Ramos (cell line): Measurements from ENCODE around the gene SNAPC2.

Experiments used
- in situ Hi-C: fragments of 300-500 bp; cut with MboI; formaldehyde crosslinking; loops from one replicate; pipeline ENCODE4 v1.14.3; 2022; ENCODE audit warnings: low sequenced_read_pairs; ENCODE audit not compliant: unreplicated experiment

SNAPC2 gene

DNA sequence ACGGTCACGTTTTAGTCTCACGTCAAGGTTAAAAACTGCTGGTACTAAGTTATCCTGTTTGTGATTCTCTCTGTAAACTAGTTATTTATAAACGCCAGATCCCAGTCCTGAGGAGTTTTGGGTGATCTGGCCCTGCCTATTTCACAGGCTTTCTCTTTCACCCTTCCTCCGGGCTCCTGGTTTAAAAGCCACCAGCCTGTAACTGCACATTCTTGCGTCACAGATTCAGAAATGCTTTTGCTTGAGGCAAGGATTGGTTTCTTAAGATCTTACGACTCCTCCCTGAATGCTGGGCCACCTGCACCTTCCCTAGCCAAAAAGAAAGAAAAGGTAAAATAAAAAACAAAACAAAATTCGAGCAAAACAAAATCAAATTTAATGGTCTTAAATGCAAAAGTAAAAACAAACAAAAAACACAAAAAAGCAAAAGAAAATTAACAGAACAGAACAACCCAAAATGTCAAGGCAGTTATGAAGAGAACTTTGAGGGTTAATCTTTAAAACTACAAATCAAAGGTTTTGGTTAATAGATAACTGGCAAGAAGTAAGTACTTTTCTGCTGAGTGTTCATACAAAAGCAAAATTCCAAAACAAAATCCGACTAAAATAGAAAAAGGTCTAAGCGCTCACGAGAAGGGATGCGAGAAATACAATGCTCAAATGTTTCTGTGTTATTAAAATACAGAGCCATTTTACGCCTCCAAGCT, 41.9 kb downstream of the SNAPC2 start:
- in situ Hi-C loops = loop anchor here (25.0 kb wide), 1 partner anchor 300 kb away; no protein-coding TSS in a partner anchor

- in situ Hi-C loops = loop anchor here (25.0 kb wide), 1 partner anchor 300 kb away; no protein-coding TSS in a partner anchor
Measured at GRCh38 chr19:7962644-7963268, 42.6 kb downstream of the SNAPC2 start.

DNA sequence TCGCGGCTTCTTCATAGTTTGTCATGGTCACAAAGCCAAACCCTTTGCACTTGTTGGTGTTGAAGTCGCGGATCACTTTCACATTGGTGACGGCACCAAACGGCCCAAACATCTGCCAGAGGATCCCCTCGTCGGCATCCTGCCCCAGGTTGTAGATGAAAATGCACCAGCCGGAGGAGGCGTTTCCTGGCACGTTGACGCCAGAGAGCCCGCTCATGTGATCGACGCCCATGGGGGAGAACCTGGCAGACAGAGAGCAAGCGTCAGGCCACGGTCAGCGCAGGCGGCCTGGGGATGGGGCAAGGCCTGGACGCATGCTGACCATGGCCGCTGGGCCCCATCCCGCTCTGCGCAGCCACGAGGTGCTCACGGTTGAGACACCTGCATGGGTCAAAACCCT, 43.4 kb downstream of the SNAPC2 start:
- in situ Hi-C loops = loop anchor here (25.0 kb wide), 1 partner anchor 299 kb away; no protein-coding TSS in a partner anchor

GRCh38 chr19:7965259-7965841, 45.2 kb downstream of the SNAPC2 start:
- in situ Hi-C loops = loop anchor here (25.0 kb wide), 1 partner anchor 297 kb away; no protein-coding TSS in a partner anchor

DNA sequence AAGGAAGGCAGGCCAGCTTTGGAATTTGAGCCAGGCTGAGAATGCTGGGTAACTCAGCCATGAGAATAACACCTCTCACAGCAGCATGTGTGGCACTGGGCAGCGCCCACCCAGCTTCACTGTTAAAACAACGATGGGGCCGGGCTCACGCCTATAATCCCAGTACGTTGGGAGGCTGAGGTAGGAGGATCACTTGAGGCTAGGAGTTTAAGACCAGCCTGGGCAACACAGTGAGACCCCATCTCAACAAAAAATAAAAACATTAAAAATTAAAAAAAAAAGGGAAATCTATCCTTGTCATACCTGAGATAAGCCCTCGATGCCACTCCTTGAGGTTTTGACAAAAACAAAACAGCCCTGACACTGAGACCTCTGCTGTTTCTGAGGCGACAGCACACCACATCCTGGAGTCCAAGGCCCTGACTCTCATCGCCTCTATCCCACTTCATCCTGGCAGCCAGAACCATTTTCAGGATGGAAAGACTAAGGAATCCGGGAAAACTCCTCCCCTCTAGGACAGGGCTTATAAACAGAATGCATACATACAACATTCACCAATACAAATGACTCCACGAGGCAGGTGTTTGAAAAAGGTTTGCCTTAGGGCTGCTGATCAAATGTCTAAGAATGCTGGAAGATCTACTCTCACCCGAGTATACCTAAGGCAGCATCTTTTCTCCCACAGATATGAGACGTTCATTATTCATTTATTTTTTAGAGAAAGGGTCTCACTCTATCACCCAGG, 46.0 kb downstream of the SNAPC2 start:
- in situ Hi-C loops = loop anchor here (25.0 kb wide), 1 partner anchor 296 kb away; no protein-coding TSS in a partner anchor

GRCh38 chr19:7968008-7968795, 48.1 kb downstream of the SNAPC2 start:
- in situ Hi-C loops = loop anchor here (25.0 kb wide), 1 partner anchor 294 kb away; no protein-coding TSS in a partner anchor

DNA sequence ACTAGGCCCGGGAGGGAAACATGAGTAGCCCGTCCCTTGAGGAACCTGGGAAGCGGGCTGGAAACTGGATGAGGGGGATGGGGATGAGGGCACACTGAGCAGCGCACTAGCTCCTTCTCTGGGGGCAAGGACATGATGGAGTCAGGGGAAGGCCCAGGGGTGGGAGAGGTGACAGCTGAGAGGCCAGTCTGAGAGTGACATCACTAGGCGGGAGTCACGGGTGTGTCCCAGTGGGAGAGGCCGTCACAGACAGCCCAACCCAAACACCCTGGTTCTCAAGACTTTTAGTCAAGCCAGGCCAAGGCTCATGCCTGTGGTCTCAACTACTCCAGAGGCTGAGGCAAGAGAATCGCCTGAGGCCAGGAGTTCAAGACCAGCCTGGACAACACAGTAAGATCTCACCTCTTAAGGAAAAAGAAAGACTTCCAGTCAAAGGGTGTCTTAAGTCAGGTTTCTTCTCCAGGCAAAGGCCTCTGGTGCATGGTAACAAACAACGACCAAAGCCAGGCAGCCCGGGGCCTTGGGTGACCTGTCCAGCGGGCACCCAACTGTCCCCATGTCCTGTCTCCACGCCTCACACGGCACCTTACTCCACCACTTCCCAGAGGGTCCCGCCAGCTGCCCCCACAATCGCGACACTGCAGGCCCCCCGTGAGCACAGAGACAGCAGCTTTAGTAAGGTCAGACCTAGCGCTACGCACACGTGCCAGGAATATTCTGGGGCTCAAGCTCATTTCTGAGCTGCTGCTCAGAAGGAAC, 48.8 kb downstream of the SNAPC2 start:
- in situ Hi-C loops = loop anchor here (25.0 kb wide), 1 partner anchor 293 kb away; no protein-coding TSS in a partner anchor

GRCh38 chr19:7969555-7969939, 49.4 kb downstream of the SNAPC2 start:
- in situ Hi-C loops = loop anchor here (25.0 kb wide), 1 partner anchor 293 kb away; no protein-coding TSS in a partner anchor

DNA sequence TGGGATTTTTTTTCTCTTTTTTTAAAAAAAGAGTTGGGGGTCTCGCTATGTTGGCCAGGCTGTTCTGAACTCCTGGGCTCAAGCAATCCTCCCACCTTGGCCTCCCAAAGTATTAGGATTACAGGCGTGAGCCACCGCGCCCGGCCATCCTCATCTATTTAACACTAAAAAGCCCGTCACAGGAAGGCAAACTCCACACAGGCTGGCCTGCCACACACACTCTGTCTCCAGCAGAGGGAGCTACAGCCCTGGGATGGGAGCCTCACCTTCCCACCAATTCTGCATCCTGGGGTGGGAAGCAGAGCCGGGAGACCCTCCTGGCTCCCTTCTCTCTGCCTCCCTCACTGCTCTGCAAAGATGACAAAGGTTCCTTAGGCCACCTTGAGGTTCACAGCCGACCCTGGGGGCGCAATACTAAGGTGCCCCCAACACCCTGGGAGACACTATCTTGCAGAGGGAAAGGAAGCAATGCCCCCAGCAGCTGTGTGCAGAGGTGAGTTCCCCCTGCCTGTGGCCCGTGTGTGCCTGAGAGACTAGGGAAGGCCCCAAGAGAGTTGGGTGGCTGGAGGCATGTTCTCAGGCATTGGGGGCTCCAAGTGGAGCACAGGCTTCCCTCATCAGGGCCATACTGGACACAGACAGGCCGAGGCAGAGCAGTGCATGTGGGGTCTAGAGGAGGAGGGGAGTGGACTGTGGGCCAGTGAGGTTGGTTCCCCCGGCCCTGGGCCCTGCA, 50.7 kb downstream of the SNAPC2 start:
- in situ Hi-C loops = loop anchor here (25.0 kb wide), 1 partner anchor 291 kb away; no protein-coding TSS in a partner anchor

DNA sequence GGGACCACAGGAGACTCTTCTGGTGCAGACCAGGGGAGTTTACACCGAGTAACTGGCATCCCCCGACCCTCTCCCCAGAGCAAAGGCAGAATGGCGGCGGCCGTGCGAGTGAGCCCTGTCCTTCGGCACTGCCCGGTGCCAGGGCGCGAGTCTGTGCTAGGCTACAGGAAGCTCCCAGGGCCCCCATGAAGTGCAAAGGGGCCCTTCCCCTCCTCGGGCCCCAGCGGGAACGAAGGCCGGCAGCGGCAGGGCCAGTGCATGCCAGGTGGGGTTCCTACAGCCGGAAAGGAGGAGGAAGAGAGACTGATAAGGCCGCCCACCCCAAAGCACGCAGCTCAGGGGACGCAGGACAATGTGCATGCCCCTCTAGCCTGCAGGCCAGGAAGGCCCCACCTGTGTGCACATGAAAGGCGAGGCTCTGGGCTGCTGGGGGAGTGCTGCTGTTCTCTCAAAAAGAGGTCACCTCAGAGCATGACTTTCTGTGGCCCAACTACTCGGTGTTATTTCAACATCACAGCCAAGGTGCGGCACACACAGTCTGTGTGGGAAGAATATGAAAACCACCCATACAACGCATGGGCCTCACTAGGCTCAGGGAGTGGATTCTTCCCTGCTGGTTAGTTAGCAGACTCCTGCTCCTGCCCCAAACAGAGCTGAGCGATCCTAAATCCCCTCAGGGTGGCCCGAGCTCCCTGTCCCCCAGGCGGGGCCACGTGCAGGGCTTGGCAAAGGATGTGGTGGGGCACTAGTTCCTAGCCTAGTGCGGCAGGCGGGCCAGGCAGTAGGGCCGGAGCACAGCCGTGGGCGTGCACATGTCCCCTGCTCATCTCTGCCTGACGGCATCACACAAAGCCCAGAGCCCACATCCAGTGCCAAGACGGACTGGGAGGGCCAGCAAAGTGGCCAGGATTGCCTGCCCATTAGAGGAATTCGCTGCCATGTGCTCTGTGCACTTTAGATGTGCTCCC, 51.7 kb downstream of the SNAPC2 start:
- in situ Hi-C loops = loop anchor here (25.0 kb wide), 1 partner anchor 290 kb away; no protein-coding TSS in a partner anchor
